Epithelial cell of proximal tubule (primary cell): Measurements from ENCODE around the gene ANKFN1. TPM values are rescaled to one million over a fixed set of nuclear protein-coding genes. Genes with fewer than 3 reads are reported as not detected.

Experiments used
- DNase-seq: peaks from one replicate; pipeline ENCODE4 v3.0.0-alpha.2; 2011; ENCODE audit warnings: low read depth
- H3K4me3 ChIP-seq: 2 replicates; pipeline ENCODE4 v1.5.1; 2011; ENCODE audit warnings: low read depth, mild to moderate bottlenecking, low read length
- total RNA-seq: library from RNA; depleted of rRNA; stranded (reverse); fragments of >200 nt; gene quantifications from 2 replicates; pipeline ENCODE4 v1.2.3, GENCODE V29; 2015
- TF ChIP-seq, protein P1 (sequence below): conservative IDR thresholded peaks from 2 replicates; pipeline ENCODE4 v1.5.1; 2012; ENCODE audit warnings: low read depth, mild to moderate bottlenecking, low read length

Gene ANKFN1
- total RNA-seq, 1 donor from 2014 or later: not detected

DNA sequence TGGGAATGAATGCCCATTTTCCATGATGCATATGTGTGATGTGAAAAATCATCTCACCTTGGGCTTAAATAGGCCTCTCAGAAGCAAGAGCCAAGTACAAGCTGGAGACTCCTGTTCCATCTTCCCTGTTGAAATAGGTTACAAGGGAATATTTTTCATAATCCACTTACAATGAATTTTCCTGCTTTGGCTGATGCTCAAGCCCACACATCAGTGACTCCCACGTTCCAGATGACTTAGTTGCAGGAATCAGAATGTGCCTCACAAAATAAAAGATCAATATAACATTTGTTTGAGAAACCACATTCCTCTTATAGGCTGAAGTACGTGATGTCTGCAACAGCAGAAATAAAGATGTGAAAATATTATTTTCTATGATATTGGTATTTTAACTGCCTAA, 24.1 kb downstream of the ANKFN1 start:
- no peak for DNase-seq
- TF ChIP-seq, protein P1, sequence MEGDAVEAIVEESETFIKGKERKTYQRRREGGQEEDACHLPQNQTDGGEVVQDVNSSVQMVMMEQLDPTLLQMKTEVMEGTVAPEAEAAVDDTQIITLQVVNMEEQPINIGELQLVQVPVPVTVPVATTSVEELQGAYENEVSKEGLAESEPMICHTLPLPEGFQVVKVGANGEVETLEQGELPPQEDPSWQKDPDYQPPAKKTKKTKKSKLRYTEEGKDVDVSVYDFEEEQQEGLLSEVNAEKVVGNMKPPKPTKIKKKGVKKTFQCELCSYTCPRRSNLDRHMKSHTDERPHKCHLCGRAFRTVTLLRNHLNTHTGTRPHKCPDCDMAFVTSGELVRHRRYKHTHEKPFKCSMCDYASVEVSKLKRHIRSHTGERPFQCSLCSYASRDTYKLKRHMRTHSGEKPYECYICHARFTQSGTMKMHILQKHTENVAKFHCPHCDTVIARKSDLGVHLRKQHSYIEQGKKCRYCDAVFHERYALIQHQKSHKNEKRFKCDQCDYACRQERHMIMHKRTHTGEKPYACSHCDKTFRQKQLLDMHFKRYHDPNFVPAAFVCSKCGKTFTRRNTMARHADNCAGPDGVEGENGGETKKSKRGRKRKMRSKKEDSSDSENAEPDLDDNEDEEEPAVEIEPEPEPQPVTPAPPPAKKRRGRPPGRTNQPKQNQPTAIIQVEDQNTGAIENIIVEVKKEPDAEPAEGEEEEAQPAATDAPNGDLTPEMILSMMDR: no peak

DNA sequence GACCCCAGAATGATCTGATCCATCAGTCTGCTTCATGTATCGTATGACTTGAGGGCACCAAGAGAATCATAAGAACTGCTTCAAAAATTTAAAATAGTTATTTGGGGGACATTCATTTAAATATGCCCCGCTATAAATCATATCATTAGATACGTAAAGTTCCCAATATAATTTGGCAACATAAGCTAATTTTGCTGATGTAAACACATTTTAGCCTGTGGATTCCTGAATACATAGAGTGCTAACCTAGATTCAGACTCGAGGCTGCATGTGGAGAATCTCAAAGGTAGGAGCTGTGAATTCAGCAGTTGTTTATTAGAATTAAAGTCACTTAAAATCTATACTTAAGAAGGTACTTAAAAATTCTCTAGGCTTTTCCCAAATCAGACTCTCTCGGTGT, 24.9 kb downstream of the ANKFN1 start:
- no peak overlapping the region for H3K4me3 ChIP-seq
- DNase-seq: no peak
- TF ChIP-seq, protein P1: no peak

More for the DNA sequence above, 24.1 kb downstream of the ANKFN1 start:
- H3K4me3 ChIP-seq: no peak overlapping the region

DNA sequence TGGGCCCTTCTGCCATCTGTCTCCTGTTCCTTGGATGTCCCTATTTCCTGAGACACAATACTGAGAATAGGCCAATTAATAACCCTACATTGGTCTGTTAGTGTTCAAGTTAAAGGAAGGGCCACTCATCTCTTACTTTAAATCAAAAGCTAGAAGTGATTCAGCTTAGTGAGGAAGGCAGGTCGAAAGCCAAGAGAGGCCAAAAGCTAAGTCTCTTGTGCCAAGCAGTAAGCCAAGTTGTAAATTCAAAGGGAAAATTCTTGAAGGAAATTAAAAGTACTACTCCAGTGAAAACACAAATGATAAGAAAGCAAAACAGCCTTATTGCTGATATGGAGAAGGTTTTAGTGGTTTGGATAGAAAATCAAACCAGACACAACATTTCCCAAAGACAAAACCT, 28.8 kb downstream of the ANKFN1 start:
- no peak overlapping the region for H3K4me3 ChIP-seq
- no peak for DNase-seq
- TF ChIP-seq, protein P1: no peak

DNA sequence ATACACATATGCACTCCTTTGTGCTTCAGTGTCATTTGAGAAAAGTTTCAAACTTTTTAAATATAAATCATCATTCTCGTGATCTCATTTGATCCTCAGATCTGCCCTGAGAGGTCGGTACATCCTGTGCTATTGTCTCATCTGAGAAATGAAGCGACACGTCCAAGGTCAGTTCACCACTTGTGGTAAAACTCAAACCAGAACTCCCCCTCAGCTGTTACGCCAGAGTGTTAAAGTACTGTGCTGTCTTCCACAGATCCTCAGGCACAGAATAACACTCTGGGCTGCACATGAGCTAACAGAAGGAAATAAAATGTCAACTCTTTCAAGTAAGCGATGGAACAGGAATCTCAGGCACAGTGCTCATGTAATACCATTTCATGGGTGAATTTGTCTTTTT, 31.4 kb downstream of the ANKFN1 start:
- TF ChIP-seq, protein P1: no peak
- no peak for DNase-seq
- no peak overlapping the region for H3K4me3 ChIP-seq

DNA sequence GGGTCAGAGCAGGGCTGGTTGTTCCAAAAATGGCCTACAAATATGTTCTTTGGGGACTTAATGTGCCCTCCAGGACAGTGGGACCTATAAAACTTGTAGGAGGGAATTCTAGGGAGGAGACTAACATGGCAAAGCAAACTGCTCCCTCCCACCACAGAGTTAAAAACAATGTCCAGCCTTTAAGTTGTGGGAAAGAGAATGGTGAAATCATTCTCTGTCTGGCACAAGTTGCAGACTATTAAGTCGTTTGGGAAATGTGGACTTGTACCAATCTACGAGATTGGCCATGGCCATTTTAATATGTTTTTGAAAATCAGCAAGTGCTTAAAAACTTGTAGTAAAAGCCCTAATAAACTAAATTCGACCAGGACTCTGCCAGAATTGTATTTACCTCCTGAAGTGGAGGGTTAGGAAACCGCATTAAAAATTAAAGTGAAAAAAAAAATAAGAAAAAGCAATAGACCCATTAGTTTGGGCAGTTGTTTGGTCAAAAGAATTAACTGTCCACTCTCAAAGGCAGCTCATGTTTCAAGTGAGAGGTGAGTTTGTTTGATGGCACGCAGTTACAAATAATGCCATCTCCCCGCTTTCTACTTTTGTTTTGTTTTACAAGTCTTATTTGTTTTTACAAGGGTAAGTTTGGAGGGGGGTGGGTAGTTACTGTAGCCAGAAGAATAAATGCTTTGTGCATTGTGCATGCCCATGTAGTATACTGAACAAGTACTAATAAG, 32.4 kb downstream of the ANKFN1 start:
- TF ChIP-seq, protein P1: no peak
- H3K4me3 ChIP-seq: no peak overlapping the region
- DNase-seq: no peak

DNA sequence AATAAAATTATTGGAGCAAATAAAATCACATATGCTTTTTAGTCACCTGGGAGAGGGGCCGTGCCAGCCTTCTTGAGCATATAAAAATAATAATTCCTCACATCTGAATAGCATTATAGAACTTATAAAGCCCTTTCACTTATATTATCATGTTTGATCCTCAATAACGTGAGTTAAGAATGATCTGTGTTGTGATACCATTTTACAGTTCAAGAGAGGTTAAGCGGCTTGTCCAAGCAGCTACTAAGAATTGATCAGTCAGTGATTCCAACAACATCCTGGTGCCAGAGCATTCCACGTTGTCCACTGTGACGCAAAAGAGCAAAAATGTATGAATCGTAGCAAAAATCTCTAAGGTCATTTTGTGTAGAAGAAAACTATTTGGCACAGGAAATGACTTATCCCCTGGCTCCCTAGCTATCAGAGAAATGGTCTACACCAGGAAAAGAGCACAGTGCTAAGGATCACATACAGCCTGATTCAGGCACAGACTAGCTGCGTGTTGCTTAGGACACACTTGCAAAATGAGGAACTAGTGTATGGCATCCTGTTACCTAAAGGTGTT, 33.0 kb downstream of the ANKFN1 start:
- no peak overlapping the region for H3K4me3 ChIP-seq
- DNase-seq: no peak
- TF ChIP-seq, protein P1: no peak

DNA sequence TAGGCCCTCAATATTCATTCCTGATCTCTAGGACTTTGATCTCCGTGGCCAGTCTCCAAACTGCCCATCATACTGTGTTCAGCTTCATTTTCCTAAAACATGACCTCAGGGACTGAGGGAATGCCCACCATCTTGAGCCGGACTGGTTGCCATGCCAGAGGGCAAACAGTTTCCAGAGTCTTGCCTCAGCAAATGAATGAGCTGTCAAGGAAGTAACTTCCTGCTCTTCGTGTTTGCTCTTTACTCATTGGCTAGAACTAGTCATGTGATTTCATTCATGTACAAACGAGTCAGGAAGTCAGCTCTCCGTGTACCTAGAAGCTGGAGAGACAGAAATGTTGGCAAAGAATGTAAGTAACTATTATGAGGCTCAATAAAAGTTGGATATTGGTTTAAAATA, 50.2 kb downstream of the ANKFN1 start:
- H3K4me3 ChIP-seq: no peak overlapping the region
- DNase-seq: no peak
- TF ChIP-seq, protein P1: no peak
